Natural killer cell (primary cell): ENCODE results near the gene ALDH3B2. TPM values are rescaled to one million over a fixed set of nuclear protein-coding genes. Genes with fewer than 3 reads are reported as not detected.

Source experiments
- ATAC-seq, 3 donors: fragments of 150-1000 bp in 2 of 3; fragments of 200-7000 bp in 1 of 3; cut with Tn5 transposase; 1 replicate in 1 of 3; 2 replicates in 2 of 3; pipeline ENCODE4 v1.10.0; 2021; ENCODE audit warnings: mild to moderate bottlenecking in 2 of 3, moderate library complexity in 2 of 3
- DNase-seq, 2 donors: peaks; one replicate each; pipeline versions ENCODE4 v3.0.0 to v3.0.0-alpha.2; 2013 to 2021; ENCODE audit warnings: mixed read lengths in 1 of 2
- H3K27ac ChIP-seq: one replicate; pipeline ENCODE4 v1.5.1; 2013; ENCODE audit warnings: mild to moderate bottlenecking, low read length
- H3K27me3 ChIP-seq: one replicate; pipeline ENCODE4 v1.6.1; 2013; ENCODE audit warnings: low read length; ENCODE audit not compliant: control insufficient read depth, insufficient read depth
- H3K36me3 ChIP-seq: one replicate; pipeline ENCODE4 v1.6.1; 2013; ENCODE audit warnings: low read length; ENCODE audit not compliant: control insufficient read depth, insufficient read depth
- H3K4me1 ChIP-seq: one replicate; pipeline ENCODE4 v1.6.1; 2013; ENCODE audit warnings: low read length; ENCODE audit not compliant: control insufficient read depth, insufficient read depth
- H3K4me3 ChIP-seq: one replicate; pipeline ENCODE4 v1.5.1; 2013; ENCODE audit warnings: low read length
- H3K9me3 ChIP-seq: one replicate; pipeline ENCODE4 v1.6.1; 2013; ENCODE audit warnings: low read length; ENCODE audit not compliant: control insufficient read depth, insufficient read depth
- H3K27ac Mint-ChIP-seq, 2 donors: one replicate each; pipeline ENCODE4 v1.8.0; 2022; ENCODE audit warnings: mild to moderate bottlenecking in 2 of 2, mixed read lengths in 2 of 2, moderate library complexity in 1 of 2
- H3K27me3 Mint-ChIP-seq, 2 donors: one replicate each; pipeline ENCODE4 v1.8.0; 2022; ENCODE audit warnings: low read depth in 2 of 2, mixed read lengths in 2 of 2
- H3K36me3 Mint-ChIP-seq: one replicate; pipeline ENCODE4 v1.8.0; 2022; ENCODE audit warnings: mixed read lengths
- H3K4me1 Mint-ChIP-seq, 2 donors: one replicate each; pipeline ENCODE4 v1.8.0; 2022; ENCODE audit warnings: mixed read lengths in 2 of 2
- H3K4me3 Mint-ChIP-seq: one replicate; pipeline ENCODE4 v1.8.0; 2022; ENCODE audit warnings: mild to moderate bottlenecking, moderate library complexity, mixed read lengths
- H3K9me3 Mint-ChIP-seq, 2 donors: one replicate each; pipeline ENCODE4 v1.8.0; 2022; ENCODE audit warnings: mixed read lengths in 2 of 2
- CTCF ChIP-seq: fragments of 200-600 bp; IDR thresholded peaks from one replicate; pipeline ENCODE4 v1.8.0; 2022; ENCODE audit warnings: antibody characterized with exemption
- WGBS: methylation state at CpG from one replicate; pipeline ENCODE4 v1.1.7; 2013; ENCODE audit warnings: missing lambda C conversion rate; ENCODE audit not compliant: insufficient coverage; 5-methylcytosine and 5-hydroxymethylcytosine counted together
- intact Hi-C: fragments of 100-400 bp; cut with micrococcal nuclease; formaldehyde crosslinking; loops from one replicate; pipeline ENCODE4 v1.14.2; 2022
- total RNA-seq, 4 donors: library from RNA; stranded (reverse); fragments of 120-200 nt in 1 of 4; gene quantifications; one replicate each; pipeline versions ENCODE4 v1.2.3 to v1.2.4, GENCODE V29; 2013 to 2022

ALDH3B2 gene
- total RNA-seq, 3 donors from 2014 or later (not counting 1 experiment from before 2014, with no cell fraction given) = not detected

GRCh38 chr11:67665541-67666302 is 8.7 kb downstream of the ALDH3B2 start:
- Mint-ChIP-seq H3K27me3 (peaks cover 0 to 5% of the 10 kb centered on the region in 2 donors), H3K27ac (no peak overlapping the region), H3K4me1 (no peaks in the 10 kb centered on the region), H3K36me3 (no peaks in the 10 kb centered on the region), H3K9me3 (no peaks in the 10 kb centered on the region), H3K4me3 (no peak overlapping the region)
- intact Hi-C loops = no loop called here
- WGBS = 80% methylated on average over 24 of the region's 24 CpGs
- Histone ChIP-seq H3K4me3 (no peak overlapping the region), H3K4me1 (peaks cover 7% of the 10 kb centered on the region), H3K9me3 (no peaks in the 10 kb centered on the region), H3K36me3 (no peaks in the 10 kb centered on the region), H3K27ac (no peak overlapping the region), H3K27me3 (no peaks in the 10 kb centered on the region)
- TF ChIP-seq CTCF = no peak
- ATAC-seq (no peak), DNase-seq (no peak)

- intact Hi-C loops = no loop called here
Observed at GRCh38 chr11:67664696-67665540, 9.5 kb downstream of the ALDH3B2 start.

GRCh38 chr11:67664213-67664585 is 10.2 kb downstream of the ALDH3B2 start:
- H3K27me3 ChIP-seq = no peaks in the 10 kb centered on the region
- Mint-ChIP-seq H3K4me1 (no peaks in the 10 kb centered on the region), H3K4me3 (no peak overlapping the region), H3K27ac (no peak overlapping the region), H3K9me3 (no peaks in the 10 kb centered on the region), H3K36me3 (no peaks in the 10 kb centered on the region), H3K27me3 (peaks cover 0 to 5% of the 10 kb centered on the region in 2 donors)
- ATAC-seq (no peak), DNase-seq (no peak)
- TF ChIP-seq CTCF = no peak
- H3K36me3 ChIP-seq = no peaks in the 10 kb centered on the region
- H3K9me3 ChIP-seq = no peaks in the 10 kb centered on the region
- no peak overlapping the region for H3K4me3 ChIP-seq
- WGBS = 91% methylated on average over 16 of the region's 16 CpGs
- no peak overlapping the region for H3K27ac ChIP-seq
- H3K4me1 ChIP-seq = peaks cover 9% of the 10 kb centered on the region
- intact Hi-C loops = no loop called here

More at GRCh38 chr11:67664696-67665540, 9.5 kb downstream of the ALDH3B2 start:
- no peak for DNase-seq
- Histone ChIP-seq H3K9me3 (no peaks in the 10 kb centered on the region), H3K27ac (no peak overlapping the region), H3K36me3 (no peaks in the 10 kb centered on the region), H3K4me3 (no peak overlapping the region), H3K4me1 (peaks cover 7% of the 10 kb centered on the region), H3K27me3 (no peaks in the 10 kb centered on the region)
- Mint-ChIP-seq H3K4me3 (no peak overlapping the region), H3K36me3 (no peaks in the 10 kb centered on the region), H3K9me3 (no peaks in the 10 kb centered on the region), H3K27me3 (peaks cover 0 to 5% of the 10 kb centered on the region in 2 donors), H3K27ac (no peak overlapping the region), H3K4me1 (no peaks in the 10 kb centered on the region)
- no peak for TF ChIP-seq CTCF
- WGBS = 90% methylated on average over 33 of the region's 33 CpGs
- no peak for ATAC-seq
